ENCODE results near the gene SLC45A1. TPM values are rescaled to one million over a fixed set of nuclear protein-coding genes. Genes with fewer than 3 reads are reported as not detected.

SLC45A1 gene
- total RNA-seq, 1 experiment from 2014 or later: 0.20 TPM

GRCh38 chr1:8381618-8382017 is 63.7 kb downstream of the SLC45A1 start:
- no peak for DNase-seq

GRCh38 chr1:8382051-8382505 is 64.2 kb downstream of the SLC45A1 start:
- Histone ChIP-seq H3K36me3 (ENCODE audit: low read depth) (no peaks in the 10 kb centered on the region), H3K9me2 (ENCODE audit: insufficient read depth) (no peaks in the 10 kb centered on the region), H4K20me1 (ENCODE audit: insufficient read depth) (no peaks in the 10 kb centered on the region; the same call in 1 of the 2 replicates), H3K4me3 (no peak overlapping the region), H3K27ac (no peak overlapping the region), H3F3A (ENCODE audit: insufficient read depth, low read depth) (no peaks in the 10 kb centered on the region), H2AFZ (no peak overlapping the region), H3K4me2 (no peak overlapping the region), H3K27me3 (ENCODE audit: insufficient read depth, low read depth) (no peaks in the 10 kb centered on the region), H3K9me3 (ENCODE audit: insufficient read depth, low read depth) (no peaks in the 10 kb centered on the region), H3K79me2 (ENCODE audit: low read depth) (no peaks in the 10 kb centered on the region), H3K4me1 (replicated peaks; ENCODE audit: insufficient read depth) (no peaks in the 10 kb centered on the region)
- no TSS peak for BruUV-seq (replicated peaks)
- no peak for TF ChIP-seq CTCF (conservative IDR thresholded peaks at IDR 0.05)
- no peak for TF ChIP-seq EZH2 (IDR thresholded peaks at IDR 0.05; ENCODE audit: low read depth)
- no peak for DNase-seq
- ChIA-PET CTCF (no interaction called here), POLR2A (ENCODE audit: unreplicated experiment) (no interaction called here)
- intact Hi-C loops (cut with micrococcal nuclease; ENCODE audit: unreplicated experiment): no loop called here

More at GRCh38 chr1:8381618-8382017, 63.7 kb downstream of the SLC45A1 start:
- no peak for TF ChIP-seq CTCF (conservative IDR thresholded peaks at IDR 0.05)
- no peak for TF ChIP-seq EZH2 (IDR thresholded peaks at IDR 0.05; ENCODE audit: low read depth)
- Histone ChIP-seq H3K4me2 (no peak overlapping the region), H3K27me3 (ENCODE audit: insufficient read depth, low read depth) (no peaks in the 10 kb centered on the region), H3K4me1 (replicated peaks; ENCODE audit: insufficient read depth) (no peaks in the 10 kb centered on the region), H2AFZ (no peak overlapping the region), H3K4me3 (no peak overlapping the region), H3K27ac (no peak overlapping the region), H3K36me3 (ENCODE audit: low read depth) (no peaks in the 10 kb centered on the region), H3F3A (ENCODE audit: insufficient read depth, low read depth) (no peaks in the 10 kb centered on the region), H3K79me2 (ENCODE audit: low read depth) (no peaks in the 10 kb centered on the region), H3K9me3 (ENCODE audit: insufficient read depth, low read depth) (no peaks in the 10 kb centered on the region), H4K20me1 (ENCODE audit: insufficient read depth) (no peaks in the 10 kb centered on the region; the same call in 1 of the 2 replicates), H3K9me2 (ENCODE audit: insufficient read depth) (no peaks in the 10 kb centered on the region)
- no TSS peak for BruUV-seq (replicated peaks)
- ChIA-PET CTCF (no interaction called here), POLR2A (ENCODE audit: unreplicated experiment) (no interaction called here)
- intact Hi-C loops (cut with micrococcal nuclease; ENCODE audit: unreplicated experiment): no loop called here

GRCh38 chr1:8382608-8383505 is 64.9 kb downstream of the SLC45A1 start:
- TF ChIP-seq CTCF (conservative IDR thresholded peaks at IDR 0.05) (no peak), EZH2 (IDR thresholded peaks at IDR 0.05; ENCODE audit: low read depth) (no peak)
- H3K4me3 ChIP-seq: no peak overlapping the region
- H3K4me1 ChIP-seq (replicated peaks; ENCODE audit: insufficient read depth): no peaks in the 10 kb centered on the region
- H4K20me1 ChIP-seq (ENCODE audit: insufficient read depth): no peaks in the 10 kb centered on the region; the same call in 1 of the 2 replicates
- ChIA-PET POLR2A (ENCODE audit: unreplicated experiment) (interaction anchor here (0.6 kb wide), 1 partner anchor 188 kb away, joined by 5 read pairs; no protein-coding TSS in a partner anchor), CTCF (no interaction called here)
- no peaks in the 10 kb centered on the region for H3K27me3 ChIP-seq (ENCODE audit: insufficient read depth, low read depth)
- H2AFZ ChIP-seq: no peak overlapping the region
- H3K9me2 ChIP-seq (ENCODE audit: insufficient read depth): no peaks in the 10 kb centered on the region
- no peak overlapping the region for H3K27ac ChIP-seq
- H3K79me2 ChIP-seq (ENCODE audit: low read depth): no peaks in the 10 kb centered on the region
- H3K4me2 ChIP-seq: no peak overlapping the region
- BruUV-seq (replicated peaks): no TSS peak
- H3K36me3 ChIP-seq (ENCODE audit: low read depth): no peaks in the 10 kb centered on the region
- DNase-seq: no peak
- no peaks in the 10 kb centered on the region for H3F3A ChIP-seq (ENCODE audit: insufficient read depth, low read depth)
- intact Hi-C loops (cut with micrococcal nuclease; ENCODE audit: unreplicated experiment): no loop called here
- no peaks in the 10 kb centered on the region for H3K9me3 ChIP-seq (ENCODE audit: insufficient read depth, low read depth)

Measured in PC-9 (cell line).